Measurements from ENCODE around the gene NCOA1. TPM values are rescaled to one million over a fixed set of nuclear protein-coding genes. Genes with fewer than 3 reads are reported as not detected.

The NCOA1 gene
- total and polyA plus RNA-seq, 10 of the 15 experiments (the other 5 are each of a cell fraction or from before 2014, with no cell fraction given): 1.8 to 35.6 (median 6.1) TPM

DNA sequence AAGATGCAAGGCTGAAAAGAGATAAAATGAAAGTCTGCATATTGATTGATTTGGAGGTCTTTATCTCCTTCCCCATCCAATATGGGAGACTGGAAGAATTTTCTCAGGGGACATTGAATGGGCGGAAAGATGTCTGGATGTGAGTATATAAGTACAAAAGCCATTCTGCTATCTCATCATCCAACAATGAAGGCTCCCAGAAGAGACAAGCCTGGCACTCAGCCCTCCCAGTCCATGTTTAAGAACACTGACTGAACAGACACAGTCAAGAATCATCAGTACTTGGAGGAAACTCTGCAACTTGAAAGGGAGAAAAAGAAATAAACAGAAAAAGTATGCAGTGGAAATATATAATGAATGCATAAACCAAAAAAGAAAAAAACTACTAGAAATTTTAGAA, 221.2 kb downstream of the NCOA1 start:
- ChIA-PET SMC1A (ENCODE audit: uncharacterized antibody, unreplicated experiment) (interaction anchor here (2.0 kb wide), 1 partner anchor 16 kb away, joined by 5 read pairs; no protein-coding TSS in a partner anchor), RAD21 (ENCODE audit: unreplicated experiment) (no interaction called here), CTCF (no interaction called here), POLR2A (no interaction called here)
- no peak for FAIRE-seq
- Histone ChIP-seq H3K27ac (ENCODE audit: control insufficient read depth, insufficient read depth) (no peak overlapping the region), H3K4me1 (ENCODE audit: control insufficient read depth, insufficient read depth, low read length) (no peaks in the 10 kb centered on the region), H4K20me1 (ENCODE audit: control insufficient read depth, insufficient read depth) (no peaks in the 10 kb centered on the region), H3K4me3 (no peak overlapping the region), H3K27me3 (replicated peaks in 1 of 2; ENCODE audit: control insufficient read depth in 2 of 2, insufficient read depth in 2 of 2, low read length in 1 of 2) (no peaks in the 10 kb centered on the region), H3K4me2 (ENCODE audit: control insufficient read depth, insufficient read depth) (no peak overlapping the region), H3K36me3 (ENCODE audit: control insufficient read depth in 2 of 2, insufficient read depth in 2 of 2, low read length in 1 of 2) (peaks cover 0 to 4% of the 10 kb centered on the region in 2 experiments; a peak in 1 of 4 replicates), H3K9me3 (replicated peaks; ENCODE audit: control insufficient read depth, insufficient read depth, low read length) (no peaks in the 10 kb centered on the region), H2AFZ (ENCODE audit: control insufficient read depth, low read depth, low read length) (no peak overlapping the region), H3K79me2 (ENCODE audit: control insufficient read depth, insufficient read depth, low read length) (no peaks in the 10 kb centered on the region), H3K9ac (ENCODE audit: control insufficient read depth, insufficient read depth, low read length) (no peak overlapping the region)
- TF ChIP-seq, protein P1, sequence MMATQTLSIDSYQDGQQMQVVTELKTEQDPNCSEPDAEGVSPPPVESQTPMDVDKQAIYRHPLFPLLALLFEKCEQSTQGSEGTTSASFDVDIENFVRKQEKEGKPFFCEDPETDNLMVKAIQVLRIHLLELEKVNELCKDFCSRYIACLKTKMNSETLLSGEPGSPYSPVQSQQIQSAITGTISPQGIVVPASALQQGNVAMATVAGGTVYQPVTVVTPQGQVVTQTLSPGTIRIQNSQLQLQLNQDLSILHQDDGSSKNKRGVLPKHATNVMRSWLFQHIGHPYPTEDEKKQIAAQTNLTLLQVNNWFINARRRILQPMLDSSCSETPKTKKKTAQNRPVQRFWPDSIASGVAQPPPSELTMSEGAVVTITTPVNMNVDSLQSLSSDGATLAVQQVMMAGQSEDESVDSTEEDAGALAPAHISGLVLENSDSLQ (IDR thresholded peaks at IDR 0.05): no peak
- no peak for TF ChIP-seq MTA2 (IDR thresholded peaks at IDR 0.05; ENCODE audit: low read depth)
- no peak for TF ChIP-seq NR2F1 (conservative IDR thresholded peaks at IDR 0.05)
- TF ChIP-seq EGR1 (IDR thresholded peaks at IDR 0.05; ENCODE audit: borderline replicate concordance in 1 of 2, low read depth in 2 of 2, low read length in 2 of 2): no peak
- no peak for TF ChIP-seq CHD4 (IDR thresholded peaks at IDR 0.05)
- no peak for TF ChIP-seq ASH2L (IDR thresholded peaks at IDR 0.05; ENCODE audit: borderline replicate concordance, low read depth)
- TF ChIP-seq MEF2A (IDR thresholded peaks at IDR 0.05; ENCODE audit: insufficient read depth, low read depth, low read length): no peak
- TF ChIP-seq, protein P2, sequence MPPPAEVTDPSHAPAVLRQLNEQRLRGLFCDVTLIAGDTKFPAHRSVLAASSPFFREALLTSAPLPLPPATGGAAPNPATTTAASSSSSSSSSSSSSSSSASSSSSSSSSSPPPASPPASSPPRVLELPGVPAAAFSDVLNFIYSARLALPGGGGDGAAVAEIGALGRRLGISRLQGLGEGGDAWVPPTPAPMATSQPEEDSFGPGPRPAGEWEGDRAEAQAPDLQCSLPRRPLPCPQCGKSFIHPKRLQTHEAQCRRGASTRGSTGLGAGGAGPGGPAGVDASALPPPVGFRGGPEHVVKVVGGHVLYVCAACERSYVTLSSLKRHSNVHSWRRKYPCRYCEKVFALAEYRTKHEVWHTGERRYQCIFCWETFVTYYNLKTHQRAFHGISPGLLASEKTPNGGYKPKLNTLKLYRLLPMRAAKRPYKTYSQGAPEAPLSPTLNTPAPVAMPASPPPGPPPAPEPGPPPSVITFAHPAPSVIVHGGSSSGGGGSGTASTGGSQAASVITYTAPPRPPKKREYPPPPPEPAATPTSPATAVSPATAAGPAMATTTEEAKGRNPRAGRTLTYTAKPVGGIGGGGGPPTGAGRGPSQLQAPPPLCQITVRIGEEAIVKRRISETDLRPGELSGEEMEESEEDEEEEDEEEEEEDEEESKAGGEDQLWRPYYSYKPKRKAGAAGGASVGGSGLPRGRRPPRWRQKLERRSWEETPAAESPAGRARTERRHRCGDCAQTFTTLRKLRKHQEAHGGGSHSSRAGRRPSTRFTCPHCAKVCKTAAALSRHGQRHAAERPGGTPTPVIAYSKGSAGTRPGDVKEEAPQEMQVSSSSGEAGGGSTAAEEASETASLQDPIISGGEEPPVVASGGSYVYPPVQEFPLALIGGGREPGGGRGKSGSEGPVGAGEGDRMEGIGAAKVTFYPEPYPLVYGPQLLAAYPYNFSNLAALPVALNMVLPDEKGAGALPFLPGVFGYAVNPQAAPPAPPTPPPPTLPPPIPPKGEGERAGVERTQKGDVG (CRISPR knock-in tag; IDR thresholded peaks at IDR 0.05): no peak
- TF ChIP-seq, protein P3, sequence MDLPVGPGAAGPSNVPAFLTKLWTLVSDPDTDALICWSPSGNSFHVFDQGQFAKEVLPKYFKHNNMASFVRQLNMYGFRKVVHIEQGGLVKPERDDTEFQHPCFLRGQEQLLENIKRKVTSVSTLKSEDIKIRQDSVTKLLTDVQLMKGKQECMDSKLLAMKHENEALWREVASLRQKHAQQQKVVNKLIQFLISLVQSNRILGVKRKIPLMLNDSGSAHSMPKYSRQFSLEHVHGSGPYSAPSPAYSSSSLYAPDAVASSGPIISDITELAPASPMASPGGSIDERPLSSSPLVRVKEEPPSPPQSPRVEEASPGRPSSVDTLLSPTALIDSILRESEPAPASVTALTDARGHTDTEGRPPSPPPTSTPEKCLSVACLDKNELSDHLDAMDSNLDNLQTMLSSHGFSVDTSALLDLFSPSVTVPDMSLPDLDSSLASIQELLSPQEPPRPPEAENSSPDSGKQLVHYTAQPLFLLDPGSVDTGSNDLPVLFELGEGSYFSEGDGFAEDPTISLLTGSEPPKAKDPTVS (IDR thresholded peaks at IDR 0.05; ENCODE audit: low read depth, low read length): no peak
- TF ChIP-seq, protein P4, sequence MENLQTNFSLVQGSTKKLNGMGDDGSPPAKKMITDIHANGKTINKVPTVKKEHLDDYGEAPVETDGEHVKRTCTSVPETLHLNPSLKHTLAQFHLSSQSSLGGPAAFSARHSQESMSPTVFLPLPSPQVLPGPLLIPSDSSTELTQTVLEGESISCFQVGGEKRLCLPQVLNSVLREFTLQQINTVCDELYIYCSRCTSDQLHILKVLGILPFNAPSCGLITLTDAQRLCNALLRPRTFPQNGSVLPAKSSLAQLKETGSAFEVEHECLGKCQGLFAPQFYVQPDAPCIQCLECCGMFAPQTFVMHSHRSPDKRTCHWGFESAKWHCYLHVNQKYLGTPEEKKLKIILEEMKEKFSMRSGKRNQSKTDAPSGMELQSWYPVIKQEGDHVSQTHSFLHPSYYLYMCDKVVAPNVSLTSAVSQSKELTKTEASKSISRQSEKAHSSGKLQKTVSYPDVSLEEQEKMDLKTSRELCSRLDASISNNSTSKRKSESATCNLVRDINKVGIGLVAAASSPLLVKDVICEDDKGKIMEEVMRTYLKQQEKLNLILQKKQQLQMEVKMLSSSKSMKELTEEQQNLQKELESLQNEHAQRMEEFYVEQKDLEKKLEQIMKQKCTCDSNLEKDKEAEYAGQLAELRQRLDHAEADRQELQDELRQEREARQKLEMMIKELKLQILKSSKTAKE (IDR thresholded peaks at IDR 0.05; ENCODE audit: low read depth, poor library complexity, severe bottlenecking): no peak
- no peak for TF ChIP-seq SP1 (IDR thresholded peaks at IDR 0.05; ENCODE audit: low read depth, low read length)
- TF ChIP-seq POLR2AphosphoS2 (IDR thresholded peaks at IDR 0.05; ENCODE audit: low read depth, low read length): no peak
- TF ChIP-seq HDAC2 (IDR thresholded peaks at IDR 0.05): no peak
- BruUV-seq (replicated peaks): no TSS peak
- WGBS (ENCODE audit: insufficient coverage, insufficient replicate concordance, low lambda C conversion rate, missing lambda C conversion rate): 95% methylated on average over 1 of the region's 1 CpG
- ATAC-seq: no peak
- in situ Hi-C loops (cut with MboI) (no loop called here), intact Hi-C loops (cut with micrococcal nuclease; ENCODE audit: unreplicated experiment) (no loop called here)
- no peak for DNase-seq (ENCODE audit: low read depth, low spot score)

Data from GM12878 (cell line).